ENCODE data around the gene IFNK. TPM values are rescaled to one million over a fixed set of nuclear protein-coding genes. Genes with fewer than 3 reads are reported as not detected.

Gene IFNK
- total and polyA plus RNA-seq, 12 donors, result not detected

DNA sequence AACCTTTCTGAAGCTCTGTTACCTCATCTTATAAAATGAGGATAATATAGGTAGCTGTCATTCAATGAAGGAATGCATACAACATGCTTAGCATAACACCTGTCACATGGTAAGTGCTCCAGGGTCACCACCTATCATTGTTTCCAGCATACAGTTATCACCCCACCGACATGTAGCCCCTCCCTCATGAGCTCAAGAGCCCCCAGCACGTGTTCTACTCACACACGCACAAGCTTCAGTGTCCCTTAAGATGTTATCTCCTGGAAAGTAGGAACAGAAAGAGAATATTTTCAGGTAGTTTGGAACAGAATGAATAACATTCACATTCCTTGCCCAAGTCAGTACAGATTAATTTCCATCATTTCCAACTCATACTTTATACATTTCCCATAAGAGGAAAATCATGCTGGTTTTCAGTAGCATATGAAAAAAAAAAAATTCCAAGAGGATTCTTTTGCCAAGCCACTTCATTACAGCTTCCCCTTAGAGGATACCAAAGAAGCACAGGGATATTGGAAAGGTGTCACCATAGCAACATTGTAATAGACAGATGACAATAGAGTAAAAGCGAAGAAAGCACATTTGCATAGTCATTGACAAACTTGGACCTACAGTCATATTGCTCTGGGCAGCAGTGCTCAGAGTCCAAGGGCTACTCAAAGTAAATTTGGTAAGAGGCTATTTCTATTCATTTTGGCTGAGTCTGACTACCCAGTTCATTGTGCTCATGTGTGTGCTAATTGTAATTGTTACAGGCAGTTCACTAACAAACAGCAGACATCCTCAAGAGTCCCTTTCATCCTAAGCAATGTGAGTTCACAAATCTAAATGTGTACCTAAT lies 7.0 kb downstream of the IFNK start:
- intact Hi-C loops (cut with DNase I), result loop anchor here in 1 of 2 donors (5.0 kb wide), 1 partner anchor 199 kb away; no protein-coding TSS in a partner anchor

DNA sequence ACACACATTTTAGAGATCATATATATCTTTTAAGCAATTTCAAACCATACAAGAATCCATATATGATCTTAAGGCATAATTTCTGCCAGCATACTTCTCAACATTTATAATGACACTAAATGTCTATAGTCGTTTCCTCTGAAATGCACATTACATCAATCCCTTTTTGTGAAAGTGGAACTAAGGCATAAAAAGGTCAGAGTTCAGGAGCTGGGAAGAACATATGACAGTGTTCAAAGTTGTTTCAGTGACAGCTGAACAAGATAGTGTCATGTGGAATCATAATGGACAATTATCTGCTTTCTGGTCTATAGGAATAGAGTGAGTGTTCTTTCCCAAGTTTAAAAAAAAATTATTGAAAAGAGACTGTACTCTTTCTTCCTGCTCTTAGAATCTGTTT lies 8.0 kb downstream of the IFNK start:
- intact Hi-C loops (cut with DNase I), result loop anchor here in 1 of 2 donors (5.0 kb wide), 1 partner anchor 200 kb away; no protein-coding TSS in a partner anchor
- Histone ChIP-seq H3K9me3 (replicated peaks in 1 of 3) (no peaks in the 10 kb centered on the region), H3K36me3 (replicated peaks in 1 of 2) (no peaks in the 10 kb centered on the region), H3K27ac (no peak overlapping the region), H3K4me1 (replicated peaks in 1 of 2) (peaks cover 0 to 11% of the 10 kb centered on the region in 2 donors), H3K4me3 (no peak overlapping the region), H3K27me3 (no peaks in the 10 kb centered on the region)
- WGBS, 4 donors, result 57 to 79% (median 67%) methylated on average over 1 of the region's 1 CpG
- no peak for TF ChIP-seq POLR2A (IDR thresholded peaks at IDR 0.05)
- TF ChIP-seq, protein P1, sequence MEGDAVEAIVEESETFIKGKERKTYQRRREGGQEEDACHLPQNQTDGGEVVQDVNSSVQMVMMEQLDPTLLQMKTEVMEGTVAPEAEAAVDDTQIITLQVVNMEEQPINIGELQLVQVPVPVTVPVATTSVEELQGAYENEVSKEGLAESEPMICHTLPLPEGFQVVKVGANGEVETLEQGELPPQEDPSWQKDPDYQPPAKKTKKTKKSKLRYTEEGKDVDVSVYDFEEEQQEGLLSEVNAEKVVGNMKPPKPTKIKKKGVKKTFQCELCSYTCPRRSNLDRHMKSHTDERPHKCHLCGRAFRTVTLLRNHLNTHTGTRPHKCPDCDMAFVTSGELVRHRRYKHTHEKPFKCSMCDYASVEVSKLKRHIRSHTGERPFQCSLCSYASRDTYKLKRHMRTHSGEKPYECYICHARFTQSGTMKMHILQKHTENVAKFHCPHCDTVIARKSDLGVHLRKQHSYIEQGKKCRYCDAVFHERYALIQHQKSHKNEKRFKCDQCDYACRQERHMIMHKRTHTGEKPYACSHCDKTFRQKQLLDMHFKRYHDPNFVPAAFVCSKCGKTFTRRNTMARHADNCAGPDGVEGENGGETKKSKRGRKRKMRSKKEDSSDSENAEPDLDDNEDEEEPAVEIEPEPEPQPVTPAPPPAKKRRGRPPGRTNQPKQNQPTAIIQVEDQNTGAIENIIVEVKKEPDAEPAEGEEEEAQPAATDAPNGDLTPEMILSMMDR (IDR thresholded peaks at IDR 0.05), result no peak
- DNase-seq, result no peak

More for the DNA sequence above, 7.0 kb downstream of the IFNK start:
- Histone ChIP-seq H3K27me3 (no peaks in the 10 kb centered on the region), H3K9me3 (replicated peaks in 1 of 3) (no peaks in the 10 kb centered on the region), H3K4me3 (no peak overlapping the region), H3K27ac (no peak overlapping the region), H3K4me1 (replicated peaks in 1 of 2) (peaks cover 0 to 11% of the 10 kb centered on the region in 2 donors), H3K36me3 (replicated peaks in 1 of 2) (no peaks in the 10 kb centered on the region)
- 80 to 90% (median 84%) methylated on average over 4 of the region's 4 CpGs for WGBS, 4 donors
- no peak for TF ChIP-seq POLR2A (IDR thresholded peaks at IDR 0.05)
- TF ChIP-seq, protein P1 (IDR thresholded peaks at IDR 0.05), result no peak
- DNase-seq, result no peak

DNA sequence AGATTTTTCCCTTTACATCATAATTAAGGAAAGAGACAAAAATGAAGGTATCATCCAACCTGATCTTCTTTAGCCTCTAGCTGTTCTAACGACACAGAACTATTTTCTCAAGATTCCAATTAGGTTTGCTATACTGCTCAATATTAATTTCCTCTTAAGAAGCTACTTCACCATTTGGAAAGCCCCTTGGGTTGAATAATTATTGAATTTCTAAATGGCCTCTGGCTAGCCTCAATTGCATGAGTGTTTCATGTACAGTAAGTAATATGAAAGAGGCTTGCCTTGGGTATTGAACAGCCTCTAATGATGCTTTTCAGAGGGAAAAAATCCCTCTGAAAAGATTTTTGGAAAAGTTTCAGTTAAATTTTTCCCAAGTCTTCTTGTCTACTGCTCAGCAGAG lies 9.2 kb downstream of the IFNK start:
- Histone ChIP-seq H3K27ac (no peak overlapping the region), H3K36me3 (replicated peaks in 1 of 2) (no peaks in the 10 kb centered on the region), H3K4me3 (no peak overlapping the region), H3K9me3 (replicated peaks in 1 of 3) (no peaks in the 10 kb centered on the region), H3K27me3 (no peaks in the 10 kb centered on the region), H3K4me1 (replicated peaks in 1 of 2) (peaks cover 0 to 7% of the 10 kb centered on the region in 2 donors)
- 86 to 100% (median 94%) methylated on average over 1 of the region's 1 CpG for WGBS, 4 donors
- intact Hi-C loops (cut with DNase I), result loop anchor here in 1 of 2 donors (5.0 kb wide), 1 partner anchor 201 kb away; no protein-coding TSS in a partner anchor
- TF ChIP-seq, protein P1 (IDR thresholded peaks at IDR 0.05), result no peak
- DNase-seq, result no peak

DNA sequence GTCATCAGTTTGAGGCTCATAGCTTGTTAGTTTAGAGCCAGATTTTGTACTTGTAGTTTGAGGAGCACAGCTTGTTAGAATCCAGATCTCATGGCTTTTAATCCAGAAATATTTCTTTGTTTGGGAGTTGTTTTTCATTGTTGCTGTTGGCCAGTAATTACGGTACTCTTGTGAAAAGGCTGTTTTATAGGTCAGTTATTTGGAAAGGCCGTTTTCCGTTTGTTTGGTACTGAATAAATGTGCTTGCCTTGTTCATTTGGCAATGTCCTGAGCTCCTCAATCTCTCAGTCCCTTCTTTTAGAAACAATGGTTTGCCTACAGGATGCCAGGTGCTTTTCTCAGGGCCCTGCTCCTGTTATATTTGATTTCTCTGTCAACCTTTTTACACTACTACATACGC lies 10.0 kb downstream of the IFNK start:
- H3K27ac ChIP-seq, result no peak overlapping the region
- TF ChIP-seq, protein P1 (IDR thresholded peaks at IDR 0.05), result no peak
- TF ChIP-seq POLR2A (IDR thresholded peaks at IDR 0.05), result no peak
- intact Hi-C loops (cut with DNase I), result loop anchor here in 1 of 2 donors (5.0 kb wide), 1 partner anchor 202 kb away; no protein-coding TSS in a partner anchor
- H3K4me1 ChIP-seq (replicated peaks in 1 of 2), result peaks cover 0 to 7% of the 10 kb centered on the region in 2 donors
- no peak for DNase-seq
- 57 to 69% (median 62%) methylated on average over 4 of the region's 4 CpGs for WGBS, 4 donors
- no peak overlapping the region for H3K4me3 ChIP-seq
- H3K9me3 ChIP-seq (replicated peaks in 1 of 3), result no peaks in the 10 kb centered on the region
- no peaks in the 10 kb centered on the region for H3K27me3 ChIP-seq
- no peaks in the 10 kb centered on the region for H3K36me3 ChIP-seq (replicated peaks in 1 of 2)

Data from adrenal gland (tissue), 12 donors.